K562 (cell line): ENCODE results near the gene TOMM5. TPM values are rescaled to one million over a fixed set of nuclear protein-coding genes. Genes with fewer than 3 reads are reported as not detected.

ENCODE experiments used
- ATAC-seq: fragments of 200-7000 bp; cut with Tn5 transposase; 3 replicates; pipeline ENCODE4 v1.9.1; 2020; ENCODE audit warnings: moderate library complexity
- BruUV-seq: library from RNA; stranded (reverse); fragments of 400-500 nt; replicated peaks from 2 replicates; lab custom pipeline; 2021; lab: Mats Ljungman, UMichigan
- CTCF ChIA-PET: fragments of 300-600 bp; formaldehyde crosslinking; extraction: SDS; loops from one replicate; lab custom pipeline; 2021; ENCODE audit warnings: low intra/inter-chr PET ratio; lab: Yijun Ruan, JAX
- POLR2A ChIA-PET: fragments of 300-600, 350-650 bp; sonication (Branson Sonifier 250); formaldehyde crosslinking; extraction: SDS; loops from one replicate; lab custom pipeline; 2021; ENCODE audit warnings: antibody characterized with exemption, inconsistent platforms; lab: Yijun Ruan, JAX
- DNase-seq, 4 experiments: peaks; one replicate each; pipeline versions ENCODE4 v3.0.0 to v3.0.0-alpha.2; 2011 to 2018; ENCODE audit warnings: low spot score in 3 of 4, mixed read lengths in 3 of 4; ENCODE audit errors: extremely low read depth in 1 of 4
- FAIRE-seq: peaks from 2 replicates; lab custom pipeline; 2011; peaks lifted over from hg19 to GRCh38; lab: Jason Lieb, UNC
- H2AFZ ChIP-seq: 2 replicates; pipeline ENCODE4 v1.6.0; 2011; ENCODE audit warnings: low read depth, low read length, control low read depth, inconsistent platforms
- H3K27ac ChIP-seq: fragments of 200-600 bp; 3 replicates; pipeline ENCODE4 v1.8.0; 2011; ENCODE audit warnings: low read depth, mild to moderate bottlenecking, control low read depth, inconsistent platforms, low read length, moderate library complexity, mixed read lengths; ENCODE audit errors: extremely low read depth
- H3K27me3 ChIP-seq, 2 experiments: fragments of 300-600 bp in 1 of 2; 2 replicates in 1 of 2; 3 replicates in 1 of 2; pipeline versions ENCODE4 v1.6.0 to v1.8.0; 2011; ENCODE audit warnings: inconsistent platforms in 2 of 2, low read length in 2 of 2, mild to moderate bottlenecking in 1 of 2, mixed read lengths in 1 of 2, moderate library complexity in 1 of 2; ENCODE audit not compliant: control insufficient read depth in 2 of 2, insufficient read depth in 2 of 2
- H3K36me3 ChIP-seq: fragments of 300-600 bp; 3 replicates; pipeline ENCODE4 v1.8.0; 2011; ENCODE audit warnings: mild to moderate bottlenecking, low read length, inconsistent platforms; ENCODE audit not compliant: control insufficient read depth, insufficient read depth
- H3K4me1 ChIP-seq, 2 experiments: fragments of 200-600 bp in 1 of 2; replicated peaks in 1 of 2; 2 replicates in 1 of 2; 3 replicates in 1 of 2; pipeline versions ENCODE4 v1.5.1 to v1.8.0; 2011; ENCODE audit warnings: inconsistent platforms in 2 of 2, low read length in 2 of 2, mild to moderate bottlenecking in 1 of 2, mixed read lengths in 1 of 2, moderate library complexity in 1 of 2; ENCODE audit not compliant: control insufficient read depth in 2 of 2, insufficient read depth in 2 of 2
- H3K4me2 ChIP-seq: 2 replicates; pipeline ENCODE4 v1.6.1; 2011; ENCODE audit warnings: low read length, control low read depth, inconsistent platforms, mixed read lengths; ENCODE audit not compliant: insufficient read depth
- H3K4me3 ChIP-seq: fragments of 200-600 bp; sonication (generic), shearing (Covaris generic); 2 replicates; pipeline ENCODE4 v1.5.1; 2016; ENCODE audit warnings: control low read depth, inconsistent platforms
- H3K79me2 ChIP-seq: fragments of 200-600 bp; 3 replicates; pipeline ENCODE4 v1.8.0; 2011; ENCODE audit warnings: low read length, inconsistent platforms; ENCODE audit not compliant: control insufficient read depth, insufficient read depth
- H3K9ac ChIP-seq, 2 experiments: 2 replicates each; pipeline versions ENCODE4 v1.6.0 to v1.6.1; 2011; ENCODE audit warnings: low read depth in 2 of 2, low read length in 2 of 2, control low read depth in 1 of 2, inconsistent platforms in 1 of 2, mild to moderate bottlenecking in 1 of 2, mixed read lengths in 1 of 2; ENCODE audit not compliant: insufficient read depth in 1 of 2
- H3K9me1 ChIP-seq: one replicate; pipeline ENCODE4 v1.6.0; 2011; ENCODE audit warnings: inconsistent platforms, mild to moderate bottlenecking, low read length, moderate library complexity; ENCODE audit not compliant: control insufficient read depth, insufficient read depth
- H3K9me3 ChIP-seq: replicated peaks from 2 replicates; pipeline ENCODE4 v1.5.1; 2011; ENCODE audit warnings: low read depth, low read length, inconsistent platforms; ENCODE audit not compliant: control insufficient read depth, insufficient read depth
- H4K20me1 ChIP-seq: replicated peaks from 2 replicates; pipeline ENCODE4 v1.6.1; 2011; ENCODE audit warnings: low read length, inconsistent platforms, mixed read lengths; ENCODE audit not compliant: control insufficient read depth, insufficient read depth
- BRD9 ChIP-seq: fragments of 450-650 bp; IDR thresholded peaks from 2 replicates; pipeline ENCODE4 v1.6.1; 2018; ENCODE audit warnings: low read depth; ENCODE audit not compliant: partially characterized antibody
- CBX8 ChIP-seq: fragments of 200-600 bp; sonication (generic); IDR thresholded peaks from 2 replicates; pipeline ENCODE4 v1.6.1; 2012; ENCODE audit warnings: borderline replicate concordance, mixed run types, low read depth, mild to moderate bottlenecking, moderate library complexity, mixed read lengths, low read length, control low read depth, inconsistent platforms; ENCODE audit not compliant: poor library complexity, severe bottlenecking; ENCODE audit errors: extremely low read depth
- CREB1 ChIP-seq, 2 experiments: sonication (generic) in 1 of 2; formaldehyde crosslinking in 1 of 2; IDR thresholded peaks; 2 replicates each; pipeline versions ENCODE4 v1.6.1 to v1.8.0; 2012 to 2022; ENCODE audit warnings: inconsistent platforms in 1 of 2, mild to moderate bottlenecking in 1 of 2, missing genetic modification reagents in 1 of 2, moderate library complexity in 1 of 2
- HOXB6 ChIP-seq: fragments of 250-450 bp; sonication (Bioruptor Pico); IDR thresholded peaks from 2 replicates; pipeline ENCODE4 v1.5.1; 2022; ENCODE audit warnings: mild to moderate bottlenecking, borderline replicate concordance
- MIER1 ChIP-seq: fragments of 450-650 bp; IDR thresholded peaks from 2 replicates; pipeline ENCODE4 v1.6.1; 2016; ENCODE audit warnings: antibody characterized with exemption, mild to moderate bottlenecking, low read depth
- MTA3 ChIP-seq: fragments of 450-650 bp; formaldehyde crosslinking; IDR thresholded peaks from 2 replicates; pipeline ENCODE4 v1.6.1; 2017; ENCODE audit warnings: mild to moderate bottlenecking, borderline replicate concordance
- NCOR1 ChIP-seq: fragments of 450-650 bp; IDR thresholded peaks from 2 replicates; pipeline ENCODE4 v1.6.1; 2016; ENCODE audit warnings: mild to moderate bottlenecking, moderate library complexity
- NR0B1 ChIP-seq: fragments of 450-650 bp; IDR thresholded peaks from one replicate; pipeline ENCODE4 v1.6.1; 2018; ENCODE audit warnings: mild to moderate bottlenecking, moderate library complexity; ENCODE audit not compliant: partially characterized antibody
- PYGO2 ChIP-seq: fragments of 450-650 bp; IDR thresholded peaks from 2 replicates; pipeline ENCODE4 v1.6.1; 2016; ENCODE audit warnings: mild to moderate bottlenecking, missing genetic modification characterization, moderate library complexity, missing compliant biosample characterization
- TRIM28 ChIP-seq: fragments of 450-650 bp; IDR thresholded peaks from 2 replicates; pipeline ENCODE4 v1.6.1; 2017
- ZNF133 ChIP-seq: fragments of 250-450 bp; sonication (Bioruptor Pico); IDR thresholded peaks from 2 replicates; pipeline ENCODE4 v1.4.0; 2020; ENCODE audit warnings: mild to moderate bottlenecking
- ZNF311 ChIP-seq: fragments of 250-450 bp; sonication (Bioruptor Pico); IDR thresholded peaks from 2 replicates; pipeline ENCODE4 v1.4.0; 2020; ENCODE audit warnings: mild to moderate bottlenecking, moderate library complexity
- ZNF507 ChIP-seq: conservative IDR thresholded peaks from 2 replicates; pipeline ENCODE4 v1.6.1; 2017; ENCODE audit warnings: missing genetic modification characterization, missing compliant biosample characterization
- ZNF75A ChIP-seq: fragments of 450-650 bp; formaldehyde crosslinking; IDR thresholded peaks from 2 replicates; pipeline ENCODE4 v1.4.0; 2020; ENCODE audit warnings: mild to moderate bottlenecking
- ZNF764 ChIP-seq: fragments of 250-450 bp; sonication (Bioruptor Pico); IDR thresholded peaks from 2 replicates; pipeline ENCODE4 v1.4.0; 2020; ENCODE audit warnings: low read depth, mild to moderate bottlenecking, moderate library complexity
- whole genome bisulfite sequencing: fragments of 100-300 bp; shearing (Covaris generic); methylation state at CpG from one replicate; pipeline ENCODE4 v1.1.6; 2016; ENCODE audit warnings: low coverage, mixed read lengths; ENCODE audit not compliant: insufficient coverage; ENCODE audit errors: missing lambda C conversion rate; 5-methylcytosine and 5-hydroxymethylcytosine counted together
- in situ Hi-C: fragments of 300-500 bp; cut with MboI; formaldehyde crosslinking; loops from 4 replicates; pipeline ENCODE4 v1.15.0; 2018; ENCODE audit warnings: inconsistent platforms, mixed read lengths
- intact Hi-C: fragments of 100-400 bp; cut with micrococcal nuclease; formaldehyde crosslinking; loops from 2 replicates; pipeline ENCODE4 v1.14.2; 2022
- polyA plus RNA-seq, 8 experiments: library from polyadenylated mRNA; depleted of rRNA in 4 of 8; stranded (reverse) in 5 of 8; unstranded in 3 of 8; fragments of >200 nt; fragmentation: Nextera tagmentation in 2 of 8; fragmentation: Illumina TruSeq in 1 of 8; extraction: Ambion mirVana in 2 of 8; extraction: Trizol in 1 of 8; gene quantifications; 2 replicates each; pipeline versions ENCODE4 v1.2.1 to v1.2.3, GENCODE V29; 2011 to 2014; ENCODE audit warnings: inconsistent platforms in 1 of 8, missing spikeins in 1 of 8
- total RNA-seq, 7 experiments: library from RNA; depleted of rRNA in 6 of 7; stranded (reverse); fragments of >200 nt in 6 of 7; fragmentation: Illumina TruSeq in 2 of 7; extraction: Trizol in 2 of 7; gene quantifications; 2 replicates each; pipeline versions ENCODE4 v1.2.1 to v1.2.3, GENCODE V29; 2011 to 2021; ENCODE audit warnings: low replicate concordance in 1 of 7
- TF ChIP-seq, protein P1 (sequence below): fragments of 200-800 bp; sonication (Bioruptor generic); IDR thresholded peaks from 2 replicates; pipeline ENCODE4 v1.6.1; 2016; ENCODE audit warnings: missing genetic modification characterization, missing compliant biosample characterization

TOMM5 gene
- total and polyA plus RNA-seq, 9 of the 15 experiments (the other 6 are each of a cell fraction or from before 2014, with no cell fraction given): 262 to 1,742 (median 496) TPM

- Histone ChIP-seq H4K20me1 (no peaks in the 10 kb centered on the region), H3K4me2 (no peak overlapping the region), H3K9ac (no peak overlapping the region), H3K79me2 (peaks cover 20% of the 10 kb centered on the region; the same call in 1 of the 3 replicates), H3K9me3 (no peaks in the 10 kb centered on the region), H3K4me1 (no peaks in the 10 kb centered on the region), H3K9me1 (no peaks in the 10 kb centered on the region), H3K36me3 (peaks cover 38% of the 10 kb centered on the region), H3K27me3 (no peaks in the 10 kb centered on the region), H3K4me3 (no peak overlapping the region), H2AFZ (no peak overlapping the region), H3K27ac (no peak overlapping the region)
- ATAC-seq (no peak), DNase-seq (no peak), FAIRE-seq (no peak)
- intact Hi-C loops (no loop called here), in situ Hi-C loops (no loop called here)
- ChIA-PET CTCF (no interaction called here), POLR2A (interaction anchor here (0.7 to 1.4 kb wide), 5 partner anchors 10 to 89 kb away, joined by 3 to 5 read pairs (median 3); partner anchors contain the start of gene POLR1E)
- no peak for TF ChIP-seq ZNF311 (CRISPR knock-in tag)
- no peak for TF ChIP-seq BRD9
- no peak for TF ChIP-seq MIER1
- TF ChIP-seq ZNF75A (CRISPR knock-in tag): no peak
- TF ChIP-seq HOXB6 (CRISPR knock-in tag): no peak
- no peak for TF ChIP-seq CBX8
- TF ChIP-seq, protein P1, sequence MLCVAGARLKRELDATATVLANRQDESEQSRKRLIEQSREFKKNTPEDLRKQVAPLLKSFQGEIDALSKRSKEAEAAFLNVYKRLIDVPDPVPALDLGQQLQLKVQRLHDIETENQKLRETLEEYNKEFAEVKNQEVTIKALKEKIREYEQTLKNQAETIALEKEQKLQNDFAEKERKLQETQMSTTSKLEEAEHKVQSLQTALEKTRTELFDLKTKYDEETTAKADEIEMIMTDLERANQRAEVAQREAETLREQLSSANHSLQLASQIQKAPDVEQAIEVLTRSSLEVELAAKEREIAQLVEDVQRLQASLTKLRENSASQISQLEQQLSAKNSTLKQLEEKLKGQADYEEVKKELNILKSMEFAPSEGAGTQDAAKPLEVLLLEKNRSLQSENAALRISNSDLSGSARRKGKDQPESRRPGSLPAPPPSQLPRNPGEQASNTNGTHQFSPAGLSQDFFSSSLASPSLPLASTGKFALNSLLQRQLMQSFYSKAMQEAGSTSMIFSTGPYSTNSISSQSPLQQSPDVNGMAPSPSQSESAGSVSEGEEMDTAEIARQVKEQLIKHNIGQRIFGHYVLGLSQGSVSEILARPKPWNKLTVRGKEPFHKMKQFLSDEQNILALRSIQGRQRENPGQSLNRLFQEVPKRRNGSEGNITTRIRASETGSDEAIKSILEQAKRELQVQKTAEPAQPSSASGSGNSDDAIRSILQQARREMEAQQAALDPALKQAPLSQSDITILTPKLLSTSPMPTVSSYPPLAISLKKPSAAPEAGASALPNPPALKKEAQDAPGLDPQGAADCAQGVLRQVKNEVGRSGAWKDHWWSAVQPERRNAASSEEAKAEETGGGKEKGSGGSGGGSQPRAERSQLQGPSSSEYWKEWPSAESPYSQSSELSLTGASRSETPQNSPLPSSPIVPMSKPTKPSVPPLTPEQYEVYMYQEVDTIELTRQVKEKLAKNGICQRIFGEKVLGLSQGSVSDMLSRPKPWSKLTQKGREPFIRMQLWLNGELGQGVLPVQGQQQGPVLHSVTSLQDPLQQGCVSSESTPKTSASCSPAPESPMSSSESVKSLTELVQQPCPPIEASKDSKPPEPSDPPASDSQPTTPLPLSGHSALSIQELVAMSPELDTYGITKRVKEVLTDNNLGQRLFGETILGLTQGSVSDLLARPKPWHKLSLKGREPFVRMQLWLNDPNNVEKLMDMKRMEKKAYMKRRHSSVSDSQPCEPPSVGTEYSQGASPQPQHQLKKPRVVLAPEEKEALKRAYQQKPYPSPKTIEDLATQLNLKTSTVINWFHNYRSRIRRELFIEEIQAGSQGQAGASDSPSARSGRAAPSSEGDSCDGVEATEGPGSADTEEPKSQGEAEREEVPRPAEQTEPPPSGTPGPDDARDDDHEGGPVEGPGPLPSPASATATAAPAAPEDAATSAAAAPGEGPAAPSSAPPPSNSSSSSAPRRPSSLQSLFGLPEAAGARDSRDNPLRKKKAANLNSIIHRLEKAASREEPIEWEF (CRISPR knock-in tag): no peak
- TF ChIP-seq ZNF764 (CRISPR knock-in tag): no peak
- no peak for TF ChIP-seq PYGO2
- no peak for TF ChIP-seq ZNF507 (tag)
- TF ChIP-seq ZNF133 (CRISPR knock-in tag): no peak
- TF ChIP-seq NR0B1: no peak
- no peak for TF ChIP-seq TRIM28
- TF ChIP-seq NCOR1: no peak
- no peak for TF ChIP-seq MTA3
- TF ChIP-seq CREB1 (IDR thresholded peaks at IDR 0.05): no peak
- no peak for TF ChIP-seq CREB1 (CRISPR knock-in tag; IDR thresholded peaks at IDR 0.05)
- WGBS: 73% methylated on average over 5 of the region's 5 CpGs
- no TSS peak for BruUV-seq
Observed at GRCh38 chr9:37575001-37575400, 17.4 kb downstream of the TOMM5 start.
